ENCODE measurements around the gene CNTN5. TPM values are rescaled to one million over a fixed set of nuclear protein-coding genes. Genes with fewer than 3 reads are reported as not detected.

CNTN5 gene
- total RNA-seq, 4 donors from 2014 or later, result 0.16 TPM; not detected in 3

- in situ Hi-C loops (cut with MboI; ENCODE audit: low sequenced_read_pairs in 4 of 4) (no loop called here), intact Hi-C loops (cut with DNase I; ENCODE audit: low total_unique reads) (no loop called here)
- Histone ChIP-seq H3K27ac (no peak overlapping the region), H3K9me3 (no peaks in the 10 kb centered on the region), H3K36me3 (no peaks in the 10 kb centered on the region), H3K27me3 (no peaks in the 10 kb centered on the region), H3K4me1 (no peaks in the 10 kb centered on the region), H3K4me3 (no peak overlapping the region)
- no peak for ATAC-seq
- DNase-seq, result no peak
- TF ChIP-seq POLR2A (IDR thresholded peaks at IDR 0.05), result no peak
- no peak for TF ChIP-seq CTCF (IDR thresholded peaks at IDR 0.05 in 4 of 5, conservative IDR thresholded peaks at IDR 0.05 in 1 of 5)
Measured at GRCh38 chr11:100397401-100397800, 1376.7 kb downstream of the CNTN5 start.

GRCh38 chr11:100403816-100404215 lies 1383.1 kb downstream of the CNTN5 start:
- in situ Hi-C loops (cut with MboI; ENCODE audit: low sequenced_read_pairs in 4 of 4), result no loop called here
- no peaks in the 10 kb centered on the region for H3K9me3 ChIP-seq
- no peaks in the 10 kb centered on the region for H3K4me1 ChIP-seq
- no peak for TF ChIP-seq POLR2A (IDR thresholded peaks at IDR 0.05)
- TF ChIP-seq CTCF (IDR thresholded peaks at IDR 0.05 in 4 of 5, conservative IDR thresholded peaks at IDR 0.05 in 1 of 5), result no peak
- intact Hi-C loops (cut with DNase I; ENCODE audit: low total_unique reads), result no loop called here
- ATAC-seq (no peak), DNase-seq (no peak)
- no peak overlapping the region for H3K27ac ChIP-seq
- no peaks in the 10 kb centered on the region for H3K36me3 ChIP-seq
- H3K4me3 ChIP-seq, result no peak overlapping the region
- H3K27me3 ChIP-seq, result no peaks in the 10 kb centered on the region

GRCh38 chr11:100404907-100405306 lies 1384.2 kb downstream of the CNTN5 start:
- intact Hi-C loops (cut with DNase I; ENCODE audit: low total_unique reads) (no loop called here), in situ Hi-C loops (cut with MboI; ENCODE audit: low sequenced_read_pairs in 4 of 4) (no loop called here)
- Histone ChIP-seq H3K36me3 (no peaks in the 10 kb centered on the region), H3K27me3 (no peaks in the 10 kb centered on the region), H3K27ac (no peak overlapping the region), H3K9me3 (no peaks in the 10 kb centered on the region), H3K4me3 (no peak overlapping the region), H3K4me1 (no peaks in the 10 kb centered on the region)
- no peak for DNase-seq
- no peak for ATAC-seq
- TF ChIP-seq POLR2A (IDR thresholded peaks at IDR 0.05) (no peak), CTCF (IDR thresholded peaks at IDR 0.05 in 4 of 5, conservative IDR thresholded peaks at IDR 0.05 in 1 of 5) (no peak)

All from gastrocnemius medialis (tissue), 4 donors.